Tibial nerve (tissue), 4 donors: ENCODE data around the gene SRSF4. TPM values are rescaled to one million over a fixed set of nuclear protein-coding genes. Genes with fewer than 3 reads are reported as not detected.

ENCODE experiments used
- DNase-seq, 2 donors: peaks; one replicate each; pipeline ENCODE4 v3.0.0-alpha.2; 2019; ENCODE audit warnings: low spot score in 2 of 2
- H3K27ac ChIP-seq, 4 donors: fragments of 200-600 bp; sonication (generic) in 3 of 4; one replicate each; pipeline ENCODE4 v1.5.1; 2017 to 2019; ENCODE audit warnings: mild to moderate bottlenecking in 1 of 4
- H3K27me3 ChIP-seq, 2 donors: fragments of 200-600 bp; sonication (generic) in 1 of 2; one replicate each; pipeline versions ENCODE4 v1.5.1 to v1.6.0; 2017 to 2019
- H3K36me3 ChIP-seq, 3 donors: fragments of 200-600 bp; sonication (generic); one replicate each; pipeline ENCODE4 v1.5.1; 2018 to 2019
- H3K4me1 ChIP-seq, 4 donors: fragments of 200-600 bp; sonication (generic) in 3 of 4; one replicate each; pipeline ENCODE4 v1.5.1; 2017 to 2019
- H3K4me3 ChIP-seq, 4 donors: fragments of 200-600 bp; sonication (generic) in 3 of 4; one replicate each; pipeline ENCODE4 v1.5.1; 2017 to 2019; ENCODE audit warnings: mild to moderate bottlenecking in 1 of 4, moderate library complexity in 1 of 4
- H3K9me3 ChIP-seq, 4 donors: fragments of 200-600 bp; sonication (generic) in 3 of 4; one replicate each; pipeline ENCODE4 v1.5.1; 2017 to 2019
- EP300 ChIP-seq, 2 donors: sonication (generic); formaldehyde crosslinking; IDR thresholded peaks; one replicate each; pipeline ENCODE4 v1.6.1; 2017; ENCODE audit warnings: antibody characterized with exemption in 2 of 2, mild to moderate bottlenecking in 1 of 2
- POLR2A ChIP-seq, 2 donors: fragments of 450-650 bp; IDR thresholded peaks; one replicate each; pipeline ENCODE4 v1.6.1; 2017; ENCODE audit warnings: antibody characterized with exemption in 2 of 2, mild to moderate bottlenecking in 2 of 2, moderate library complexity in 2 of 2
- WGBS, 2 donors: methylation state at CpG; one replicate each; pipeline ENCODE4 v1.1.5; 2018; 5-methylcytosine and 5-hydroxymethylcytosine counted together
- total RNA-seq, 4 donors: library from RNA; depleted of rRNA; stranded (reverse); fragments of >200 nt; gene quantifications; one replicate each; pipeline ENCODE4 v1.1.0, GENCODE V29; 2016
- TF ChIP-seq, protein P1 (sequence below), 5 experiments: fragments of 200-600 bp in 3 of 5; fragments of 450-650 bp in 2 of 5; sonication (generic) in 3 of 5; IDR thresholded peaks; one replicate each; pipeline ENCODE4 v1.5.1; 2016 to 2019; ENCODE audit warnings: antibody characterized with exemption in 5 of 5, mild to moderate bottlenecking in 3 of 5, moderate library complexity in 2 of 5

SRSF4 gene
- total RNA-seq, 4 donors from 2014 or later: 63.4 to 75.9 (median 69.1) TPM

DNA sequence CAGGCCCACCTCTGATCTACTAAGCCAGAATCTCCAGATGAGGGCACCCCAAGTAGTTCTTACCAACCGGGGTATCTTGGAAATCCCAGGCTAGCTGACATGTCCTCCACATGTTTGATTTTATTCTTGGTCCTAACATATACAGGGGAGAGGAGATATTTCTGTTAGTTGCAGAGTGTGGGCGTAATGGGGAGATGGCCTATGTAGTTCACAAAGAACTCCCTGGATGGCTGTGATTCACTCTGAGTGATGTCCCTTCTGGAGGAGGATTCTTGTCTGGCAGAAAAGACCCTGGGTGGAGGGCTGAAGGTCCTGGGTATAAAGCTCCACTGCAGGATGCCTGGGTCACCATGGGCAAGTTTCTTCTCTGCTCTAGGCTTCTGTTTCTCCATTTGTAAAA lies 35.9 kb upstream of the SRSF4 start:
- Histone ChIP-seq H3K4me3 (no peak overlapping the region), H3K9me3 (no peaks in the 10 kb centered on the region), H3K36me3 (peaks cover 0 to 67% (median 0%) of the 10 kb centered on the region in 3 donors), H3K27me3 (no peaks in the 10 kb centered on the region), H3K27ac (no peak overlapping the region), H3K4me1 (no peaks in the 10 kb centered on the region)
- TF ChIP-seq EP300 (IDR thresholded peaks at IDR 0.05) (no peak), POLR2A (IDR thresholded peaks at IDR 0.05) (no peak)
- TF ChIP-seq, protein P1, sequence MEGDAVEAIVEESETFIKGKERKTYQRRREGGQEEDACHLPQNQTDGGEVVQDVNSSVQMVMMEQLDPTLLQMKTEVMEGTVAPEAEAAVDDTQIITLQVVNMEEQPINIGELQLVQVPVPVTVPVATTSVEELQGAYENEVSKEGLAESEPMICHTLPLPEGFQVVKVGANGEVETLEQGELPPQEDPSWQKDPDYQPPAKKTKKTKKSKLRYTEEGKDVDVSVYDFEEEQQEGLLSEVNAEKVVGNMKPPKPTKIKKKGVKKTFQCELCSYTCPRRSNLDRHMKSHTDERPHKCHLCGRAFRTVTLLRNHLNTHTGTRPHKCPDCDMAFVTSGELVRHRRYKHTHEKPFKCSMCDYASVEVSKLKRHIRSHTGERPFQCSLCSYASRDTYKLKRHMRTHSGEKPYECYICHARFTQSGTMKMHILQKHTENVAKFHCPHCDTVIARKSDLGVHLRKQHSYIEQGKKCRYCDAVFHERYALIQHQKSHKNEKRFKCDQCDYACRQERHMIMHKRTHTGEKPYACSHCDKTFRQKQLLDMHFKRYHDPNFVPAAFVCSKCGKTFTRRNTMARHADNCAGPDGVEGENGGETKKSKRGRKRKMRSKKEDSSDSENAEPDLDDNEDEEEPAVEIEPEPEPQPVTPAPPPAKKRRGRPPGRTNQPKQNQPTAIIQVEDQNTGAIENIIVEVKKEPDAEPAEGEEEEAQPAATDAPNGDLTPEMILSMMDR (IDR thresholded peaks at IDR 0.05): no peak
- DNase-seq: no peak
- 86 to 98% methylated on average over 2 of the region's 2 CpGs for WGBS, 2 donors

- no peaks in the 10 kb centered on the region for H3K9me3 ChIP-seq
- H3K4me3 ChIP-seq: no peak overlapping the region
- H3K27me3 ChIP-seq: no peaks in the 10 kb centered on the region
- WGBS, 2 donors: 87 to 94% methylated on average over 5 of the region's 5 CpGs
- peaks cover 0 to 84% (median 0%) of the 10 kb centered on the region in 3 donors for H3K36me3 ChIP-seq
- H3K27ac ChIP-seq: no peak overlapping the region
- DNase-seq: no peak
- TF ChIP-seq, protein P1 (IDR thresholded peaks at IDR 0.05): no peak
- TF ChIP-seq POLR2A (IDR thresholded peaks at IDR 0.05): no peak
- TF ChIP-seq EP300 (IDR thresholded peaks at IDR 0.05): no peak
- H3K4me1 ChIP-seq: no peaks in the 10 kb centered on the region
Observed at GRCh38 chr1:29213055-29213454, 31.4 kb upstream of the SRSF4 start.

- no peak overlapping the region for H3K4me3 ChIP-seq
- WGBS, 2 donors: 92 to 94% methylated on average over 12 of the region's 12 CpGs
- no peak for TF ChIP-seq POLR2A (IDR thresholded peaks at IDR 0.05)
- TF ChIP-seq EP300 (IDR thresholded peaks at IDR 0.05): no peak
- TF ChIP-seq, protein P1 (IDR thresholded peaks at IDR 0.05): no peak
- H3K27me3 ChIP-seq: no peaks in the 10 kb centered on the region
- DNase-seq: no peak
- H3K9me3 ChIP-seq: no peaks in the 10 kb centered on the region
- H3K27ac ChIP-seq: no peak overlapping the region
- no peaks in the 10 kb centered on the region for H3K4me1 ChIP-seq
- H3K36me3 ChIP-seq: peaks cover 0 to 87% (median 0%) of the 10 kb centered on the region in 3 donors
Observed at GRCh38 chr1:29211086-29212030, 29.7 kb upstream of the SRSF4 start.

- H3K36me3 ChIP-seq: peaks cover 0 to 87% (median 0%) of the 10 kb centered on the region in 3 donors
- no peak overlapping the region for H3K27ac ChIP-seq
- no peaks in the 10 kb centered on the region for H3K9me3 ChIP-seq
- WGBS, 2 donors: 81 to 87% methylated on average over 7 of the region's 7 CpGs
- no peak for TF ChIP-seq POLR2A (IDR thresholded peaks at IDR 0.05)
- TF ChIP-seq, protein P1 (IDR thresholded peaks at IDR 0.05): no peak
- TF ChIP-seq EP300 (IDR thresholded peaks at IDR 0.05): no peak
- DNase-seq: no peak
- H3K4me1 ChIP-seq: no peaks in the 10 kb centered on the region
- H3K4me3 ChIP-seq: no peak overlapping the region
- H3K27me3 ChIP-seq: no peaks in the 10 kb centered on the region
Observed at GRCh38 chr1:29210278-29211085, 28.8 kb upstream of the SRSF4 start.
